Measurements from ENCODE around the gene ZNF516.

ZNF516 gene

DNA sequence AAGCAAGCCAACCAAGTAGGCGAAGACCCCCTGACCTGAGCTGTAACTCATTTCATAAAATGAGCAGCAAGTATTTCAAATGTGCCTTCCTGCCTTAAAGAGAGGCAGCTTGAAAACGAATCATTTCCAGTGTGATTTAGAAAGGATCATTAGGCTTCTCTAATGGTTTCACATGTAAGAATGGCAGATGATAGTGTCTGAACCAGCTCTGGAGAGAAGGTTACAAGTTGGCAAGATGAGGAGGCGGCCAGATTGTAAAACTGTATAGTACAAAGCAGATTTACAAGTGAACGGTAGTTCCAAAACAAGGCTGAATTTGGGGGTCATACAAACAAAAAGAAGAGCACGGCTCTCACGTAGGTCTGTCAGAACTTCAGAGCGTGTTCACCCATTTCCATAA lies 132.4 kb downstream of the ZNF516 start:
- no peak for DNase-seq (ENCODE audit: low spot score)

DNA sequence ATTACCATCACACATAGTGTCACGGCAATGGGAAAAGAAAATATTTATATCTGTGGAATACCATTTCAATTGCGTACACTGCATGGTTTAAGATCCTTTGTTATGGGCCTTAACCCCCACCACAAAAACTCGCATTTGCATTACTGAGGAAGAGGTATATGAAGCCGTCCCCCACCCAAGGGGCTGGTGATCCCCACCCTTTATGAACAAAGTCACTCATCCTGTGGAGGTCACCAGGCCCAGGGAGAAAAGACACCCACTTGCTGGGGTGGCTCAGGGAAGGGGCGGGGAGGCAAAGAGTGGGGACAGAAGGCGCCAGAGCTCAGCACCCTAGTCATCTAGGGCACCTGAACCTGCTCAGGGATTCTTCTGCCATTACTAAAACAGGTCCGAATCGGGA lies 133.8 kb downstream of the ZNF516 start:
- no peak for DNase-seq (ENCODE audit: low spot score)

- DNase-seq (ENCODE audit: low spot score), result no peak
These were observed 135.1 kb downstream of the ZNF516 start for GRCh38 chr18:76359909-76360308.

GRCh38 chr18:76358774-76359173 lies 136.3 kb downstream of the ZNF516 start:
- no peak for DNase-seq (ENCODE audit: low spot score)

DNA sequence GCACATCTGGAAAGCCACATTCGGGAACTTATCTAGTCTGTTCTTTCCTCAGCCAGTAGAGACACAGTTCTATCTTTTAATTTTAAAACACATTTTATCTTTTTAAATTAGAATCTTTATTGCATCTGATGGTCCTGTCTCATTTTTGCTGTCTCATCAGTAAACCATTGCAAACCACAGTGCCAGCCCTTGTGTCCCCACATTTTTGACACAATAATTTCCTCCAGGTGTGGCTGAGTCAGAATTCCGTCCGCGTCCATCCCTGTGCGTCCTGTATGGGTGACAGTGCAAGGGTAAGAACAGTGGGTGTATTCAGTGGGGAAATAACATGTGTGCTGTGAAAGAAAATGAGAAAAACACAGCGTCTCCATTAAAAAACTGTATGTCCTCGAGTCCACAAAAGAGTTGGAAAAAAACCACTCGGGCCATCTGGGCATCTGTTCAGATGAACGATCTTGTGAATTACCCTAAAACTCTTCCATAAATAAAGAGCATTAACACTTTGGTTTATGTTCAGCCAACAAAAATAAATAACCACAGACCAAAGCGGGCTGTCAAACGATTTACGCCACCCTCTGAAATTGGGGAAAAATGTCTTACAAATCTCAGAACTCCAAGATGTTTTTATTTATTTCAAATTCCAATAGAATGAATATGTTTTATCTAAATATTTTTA lies 137.3 kb downstream of the ZNF516 start:
- no peak for DNase-seq (ENCODE audit: low spot score)

DNA sequence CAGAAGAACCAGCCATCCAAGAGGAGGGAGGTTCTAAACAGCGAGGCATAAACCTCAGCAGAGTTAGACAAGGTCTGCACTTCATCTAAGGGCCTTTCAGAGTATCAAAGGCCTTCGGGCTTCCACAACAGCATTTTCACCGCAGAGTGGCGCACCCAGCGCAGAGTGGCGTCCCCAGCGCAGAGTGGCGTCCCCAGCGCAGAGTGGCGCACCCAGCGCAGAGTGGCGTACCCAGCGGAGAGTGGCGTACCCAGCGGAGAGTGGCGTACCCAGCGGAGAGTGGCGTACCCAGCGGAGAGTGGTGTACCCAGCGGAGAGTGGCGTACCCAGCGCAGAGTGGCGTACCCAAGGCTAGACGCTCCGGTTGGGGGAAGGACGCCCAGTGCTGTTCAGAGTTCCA lies 137.9 kb downstream of the ZNF516 start:
- no peak for DNase-seq (ENCODE audit: low spot score)

DNA sequence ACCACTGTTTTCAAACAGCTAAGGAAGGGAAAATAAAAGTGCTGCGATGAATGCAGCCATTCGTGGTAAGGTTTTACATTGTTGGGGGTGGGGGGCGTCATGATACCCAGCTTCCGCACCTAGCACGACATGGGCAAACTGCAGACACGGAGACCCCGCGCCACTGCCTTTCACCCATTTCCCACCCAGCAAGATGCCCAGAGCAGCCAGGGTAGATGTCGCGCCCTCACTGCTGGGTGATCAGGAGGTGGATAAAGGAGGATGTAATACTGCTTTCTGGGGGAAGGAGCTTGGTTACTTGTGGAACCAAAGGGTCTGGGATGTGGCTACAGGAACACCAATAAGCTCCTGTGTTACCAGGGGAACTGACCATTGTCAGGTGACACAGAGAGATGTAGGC lies 138.4 kb downstream of the ZNF516 start:
- DNase-seq (ENCODE audit: low spot score), result no peak

GRCh38 chr18:76354348-76354747 lies 140.7 kb downstream of the ZNF516 start:
- no peak for DNase-seq (ENCODE audit: low spot score)

GRCh38 chr18:76353500-76353899 lies 141.5 kb downstream of the ZNF516 start:
- DNase-seq (ENCODE audit: low spot score), result no peak

GRCh38 chr18:76353046-76353445 lies 142.0 kb downstream of the ZNF516 start:
- DNase-seq (ENCODE audit: low spot score), result no peak

DNA sequence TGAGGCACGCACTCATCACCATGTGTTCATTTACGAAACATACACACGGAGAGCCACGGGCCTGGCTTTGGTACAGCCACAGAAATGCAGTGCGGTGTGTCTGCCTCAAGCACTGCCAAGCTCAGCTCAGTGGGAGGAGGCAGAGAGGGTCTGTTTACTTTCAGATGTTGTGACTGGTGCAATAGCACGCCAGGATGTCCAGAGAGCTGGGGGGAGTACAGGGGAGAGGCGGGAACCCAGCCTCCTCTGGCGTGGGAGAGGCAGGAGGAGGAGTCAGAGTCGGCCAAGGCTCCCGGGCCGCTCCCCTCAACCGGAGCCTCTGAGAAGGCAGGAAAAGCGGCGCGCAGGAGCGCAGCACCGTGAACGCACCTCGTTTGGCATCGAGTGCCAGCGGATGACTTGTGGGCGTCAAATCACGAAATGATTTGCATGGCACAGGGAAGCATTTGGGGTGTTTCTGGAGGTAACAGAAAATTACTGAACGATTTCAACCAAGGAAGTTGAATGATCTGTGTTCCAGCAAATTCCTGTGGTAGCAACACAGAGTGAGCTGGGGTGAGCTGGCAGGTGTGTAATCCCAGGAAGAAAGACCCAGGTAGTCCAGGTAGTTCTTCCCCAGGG lies 143.0 kb downstream of the ZNF516 start:
- no peak for DNase-seq (ENCODE audit: low spot score)

DNA sequence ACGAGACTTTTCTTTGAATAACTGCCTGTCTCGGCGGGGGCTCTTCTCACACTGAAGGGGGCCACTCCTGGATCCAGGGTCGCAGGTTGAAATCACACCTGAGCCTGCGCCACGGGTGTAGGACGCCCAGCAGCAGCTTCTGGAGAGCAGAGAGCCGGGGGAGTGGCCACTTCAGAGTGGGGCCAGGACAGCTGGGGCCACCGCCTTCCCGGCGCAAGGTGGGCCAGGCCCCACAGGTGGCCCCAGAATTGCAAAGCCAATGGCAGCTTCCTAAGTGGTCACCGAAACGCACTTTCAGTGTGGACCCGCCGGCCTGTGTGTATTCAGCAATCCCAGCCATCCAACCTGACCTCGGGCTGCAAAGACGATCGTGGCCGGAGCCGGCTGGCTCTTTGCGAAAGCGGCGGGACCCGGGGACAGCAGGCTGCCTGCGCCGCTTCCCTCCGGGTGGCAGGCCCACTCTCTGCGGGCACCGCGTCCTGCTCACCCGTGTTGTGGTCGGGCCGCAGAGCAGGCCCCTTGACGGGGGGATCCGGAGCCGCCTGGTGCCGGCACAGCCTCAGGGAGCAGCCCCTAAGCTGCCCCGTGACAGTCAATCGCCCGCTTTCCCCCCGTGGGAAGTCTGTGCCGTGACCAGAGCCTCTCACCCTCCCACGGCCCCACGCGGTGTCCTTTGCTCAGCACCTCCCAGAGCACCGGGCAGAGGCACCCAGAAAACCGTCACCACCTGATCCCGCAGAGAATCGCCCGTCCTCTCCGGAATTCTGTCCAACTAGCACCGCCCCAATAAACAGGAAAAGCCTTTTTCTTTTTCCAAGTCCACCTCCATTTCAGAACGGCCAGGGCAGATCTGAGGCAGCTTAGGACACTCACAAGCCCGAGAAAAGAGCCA lies 144.7 kb downstream of the ZNF516 start:
- DNase-seq (ENCODE audit: low spot score), result no peak

GRCh38 chr18:76349067-76349715 lies 145.9 kb downstream of the ZNF516 start:
- DNase-seq (ENCODE audit: low spot score), result peak; percentile 38

DNA sequence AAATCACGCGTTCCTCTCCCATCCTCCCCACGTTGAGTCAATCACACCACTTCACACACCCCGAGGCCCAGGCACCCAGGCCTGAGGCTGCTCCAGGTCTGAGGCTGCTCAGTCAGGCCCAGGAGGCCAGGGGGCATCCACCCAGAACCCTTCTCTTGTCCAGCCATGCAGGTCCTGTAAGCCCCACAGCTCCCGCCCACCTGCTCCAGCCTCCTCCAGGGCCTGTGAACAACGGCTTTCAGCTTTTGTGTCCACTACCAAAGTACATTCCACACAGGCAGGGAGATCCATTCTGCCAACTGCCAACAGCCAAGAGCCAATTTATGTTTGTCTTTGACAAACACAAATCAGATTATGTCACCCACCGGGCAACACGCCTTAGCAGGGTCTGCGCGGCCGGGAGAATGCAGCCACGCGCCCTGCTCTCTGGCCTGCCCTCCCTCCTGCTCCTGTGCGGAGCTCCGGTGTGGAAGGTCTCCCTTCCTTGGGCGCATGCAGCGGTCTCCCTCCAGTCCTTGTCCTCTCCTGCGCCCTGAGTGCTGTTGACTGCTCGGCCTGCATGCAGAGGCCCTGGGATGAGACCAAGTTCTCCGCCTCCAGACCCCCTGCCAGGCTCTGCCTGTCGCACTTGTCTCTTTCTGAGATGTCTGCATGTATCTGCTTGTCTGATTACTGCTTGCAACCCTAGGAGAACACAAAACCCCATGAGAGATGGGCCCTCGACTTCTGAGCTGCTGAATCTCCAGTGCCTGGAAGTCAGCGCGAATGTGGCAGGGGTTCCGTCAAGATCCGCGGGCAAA lies 146.6 kb downstream of the ZNF516 start:
- DNase-seq (ENCODE audit: low spot score), result no peak

DNA sequence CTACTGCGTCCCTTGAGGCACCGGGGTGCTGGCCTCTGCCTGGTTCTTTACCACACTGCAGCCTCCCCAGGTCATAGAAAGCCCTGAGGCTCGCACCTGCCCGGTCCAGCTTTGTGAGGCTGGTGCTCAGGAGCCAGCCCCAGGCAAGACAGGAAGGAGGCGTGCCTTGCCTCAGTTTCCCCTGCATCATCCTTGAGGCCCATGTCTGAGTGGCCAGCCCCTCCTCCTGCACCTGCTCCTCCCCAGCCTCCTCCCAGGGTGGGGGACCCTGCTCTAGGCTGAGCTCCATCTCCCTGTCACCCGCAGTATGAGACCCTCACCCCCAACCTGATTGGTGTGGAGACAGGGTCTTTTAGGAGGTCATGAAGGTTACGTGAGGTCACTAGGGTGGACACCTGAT lies 147.7 kb downstream of the ZNF516 start:
- DNase-seq (ENCODE audit: low spot score), result no peak

DNA sequence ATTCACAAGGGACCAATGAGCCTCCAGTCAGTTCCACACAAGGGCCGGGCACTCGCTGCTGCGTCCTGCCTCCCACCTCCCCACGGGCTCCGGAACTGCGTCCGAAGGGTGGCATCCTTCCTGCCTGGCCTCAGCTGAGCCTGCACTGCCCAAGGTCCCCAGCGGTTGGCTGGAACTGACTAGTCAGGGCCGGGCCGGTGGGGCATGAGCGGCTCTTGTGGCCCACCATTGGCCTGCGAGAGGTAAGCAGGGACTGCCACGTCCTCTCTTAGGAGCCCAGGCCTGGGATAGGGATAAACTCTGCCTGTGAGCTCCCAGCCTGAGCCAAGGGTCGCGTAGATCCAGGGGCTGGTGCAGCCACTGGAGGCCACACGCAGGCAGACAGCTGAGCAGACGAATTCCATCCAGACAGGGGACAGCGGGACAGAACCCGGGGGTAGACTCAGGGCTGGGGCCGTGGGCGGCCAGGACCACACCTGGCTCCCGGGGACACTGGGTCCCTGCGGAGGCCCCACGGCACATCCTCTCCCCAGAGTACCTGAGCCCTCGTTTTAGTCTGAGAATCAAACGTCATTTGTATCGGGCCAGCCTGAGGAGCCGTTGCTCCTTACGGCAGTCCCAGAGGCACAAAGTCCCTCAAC lies 148.4 kb downstream of the ZNF516 start:
- DNase-seq (ENCODE audit: low spot score), result no peak

GRCh38 chr18:76345901-76346300 lies 149.1 kb downstream of the ZNF516 start:
- no peak for DNase-seq (ENCODE audit: low spot score)

GRCh38 chr18:76343938-76344569 lies 151.0 kb downstream of the ZNF516 start:
- DNase-seq (ENCODE audit: low spot score), result no peak

DNA sequence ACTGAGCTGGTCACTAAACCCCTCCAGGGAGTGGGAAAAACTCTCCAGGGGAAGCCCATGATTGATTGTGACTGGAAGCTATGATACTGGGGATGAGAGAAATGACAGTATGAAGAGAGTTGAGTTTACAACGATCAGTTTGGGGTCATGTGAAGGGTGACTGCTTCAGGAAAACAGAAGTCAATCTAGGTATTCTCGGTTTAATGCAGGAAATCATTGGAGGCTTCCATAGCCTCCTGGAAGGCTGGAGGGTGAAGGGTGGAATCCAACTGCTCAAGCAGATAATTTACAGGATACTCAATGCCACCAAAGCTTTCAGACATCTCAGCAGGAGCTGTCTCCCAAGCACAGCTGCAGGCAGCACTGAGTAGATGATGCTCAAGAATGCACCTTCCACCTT lies 154.6 kb downstream of the ZNF516 start:
- no peak for DNase-seq (ENCODE audit: low spot score)

DNA sequence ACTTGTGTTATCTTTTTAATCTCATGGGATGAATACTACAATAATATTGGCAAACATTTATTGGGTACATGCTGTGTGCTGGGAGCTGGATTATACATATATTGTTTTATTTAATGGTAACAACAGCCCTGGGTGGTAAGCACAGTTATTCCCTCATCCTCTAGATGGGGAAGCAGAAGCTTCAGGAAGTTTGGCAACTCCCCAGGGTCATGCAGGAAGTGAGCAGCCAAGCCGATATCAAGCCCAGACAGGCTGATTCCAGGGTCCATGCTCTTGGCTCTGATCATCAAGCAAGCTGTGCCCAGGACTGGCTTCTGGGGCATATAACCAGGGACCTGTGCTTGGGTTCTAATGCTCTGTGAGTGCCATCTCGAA lies 155.8 kb downstream of the ZNF516 start:
- DNase-seq (ENCODE audit: low spot score), result no peak
